ENCODE measurements around the gene DECR2.
"Not testable (repeated sequence)": the region's sequence is repeated elsewhere in the genome, so short reads cannot be mapped to it uniquely, and the experiment has no call there.

Gene DECR2

DNA sequence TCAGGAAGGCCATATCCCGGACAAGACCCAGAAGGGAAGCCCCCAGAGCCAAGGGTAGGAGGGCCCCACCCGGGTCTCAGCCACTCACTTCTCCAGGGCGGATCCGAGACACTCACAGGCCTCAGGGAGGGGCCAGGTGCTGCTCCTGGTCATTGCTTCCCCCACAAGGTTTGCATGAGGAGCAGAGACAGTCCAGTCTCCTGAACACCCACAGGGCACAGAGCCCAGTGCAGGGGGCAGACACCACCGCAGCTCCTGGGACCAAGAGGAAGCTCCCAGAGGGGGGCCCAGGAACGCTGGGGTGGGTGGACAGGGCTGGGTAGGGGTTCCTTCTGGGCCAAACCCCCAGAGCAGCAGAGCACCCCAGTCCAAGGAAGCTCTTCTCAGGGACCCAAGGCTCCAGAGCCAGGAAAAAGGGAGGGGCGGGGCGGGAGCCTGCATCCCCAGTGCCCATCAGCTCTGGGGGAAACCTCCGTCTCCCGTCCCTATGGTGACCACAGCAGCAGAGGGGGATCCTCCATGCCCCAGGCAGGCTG, 30.6 kb upstream of the DECR2 start:
- Mint-ChIP-seq H3K4me1 (peaks cover 9% of the 10 kb centered on the region), H3K4me3 (peak overlapping the region; percentile 93), H3K27ac (ENCODE audit: low read depth) (peak overlapping the region; percentile 79), H3K27me3 (no peaks in the 10 kb centered on the region), H3K9me3 (no peaks in the 10 kb centered on the region), H3K36me3 (ENCODE audit: insufficient read depth) (peaks cover 18% of the 10 kb centered on the region)
- ATAC-seq (replicated peaks; ENCODE audit: extremely low read depth, poor library complexity, severe bottlenecking) (no peak), DNase-seq (ENCODE audit: low spot score in 2 of 2) (no peak)

DNA sequence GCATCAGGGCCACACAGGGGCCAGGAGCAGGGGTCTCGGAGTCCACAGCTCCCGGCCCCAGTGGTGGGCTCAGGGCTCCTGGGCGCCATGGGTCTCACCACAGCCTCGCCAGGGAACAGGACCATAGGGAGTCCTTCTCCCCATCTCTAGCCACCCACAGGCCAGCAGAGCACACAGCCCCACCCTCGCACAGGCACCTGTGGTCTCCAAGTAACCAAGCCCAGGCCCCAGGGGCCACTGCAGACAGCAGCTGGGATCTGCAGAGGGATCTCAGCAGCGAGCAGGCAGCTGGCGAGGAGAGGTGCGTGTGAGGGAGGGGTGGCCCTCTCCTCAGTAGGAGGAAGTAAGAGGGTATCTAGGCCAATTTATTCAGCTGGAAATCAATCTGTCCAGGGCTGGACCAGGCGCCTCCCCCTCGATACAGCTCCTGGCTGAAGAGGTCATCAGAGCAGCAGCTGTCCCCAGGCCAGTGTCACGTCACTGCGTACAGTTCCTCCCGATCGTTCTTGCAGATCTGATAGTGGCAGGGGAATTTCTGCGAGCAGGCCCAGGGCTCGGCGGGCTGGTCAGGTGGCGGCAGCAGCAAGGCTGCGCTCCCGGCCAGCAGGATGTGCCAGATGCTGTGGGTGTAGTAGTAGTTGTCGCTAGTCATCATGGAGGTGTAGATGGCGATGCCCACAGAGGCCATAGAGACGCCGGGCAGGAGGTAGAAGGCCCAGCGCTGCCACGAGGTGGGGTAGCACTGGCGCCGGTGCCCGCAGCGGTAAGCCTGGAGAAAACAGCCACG, 30.0 kb upstream of the DECR2 start:
- H3K4me3 Mint-ChIP-seq = no peak overlapping the region
- peaks cover 18% of the 10 kb centered on the region for H3K36me3 Mint-ChIP-seq (ENCODE audit: insufficient read depth)
- ATAC-seq (replicated peaks; ENCODE audit: extremely low read depth, poor library complexity, severe bottlenecking) = no peak
- H3K4me1 Mint-ChIP-seq = peaks cover 9% of the 10 kb centered on the region
- DNase-seq (ENCODE audit: low spot score in 2 of 2) = no peak
- no peak overlapping the region for H3K27ac Mint-ChIP-seq (ENCODE audit: low read depth)
- H3K9me3 Mint-ChIP-seq = no peaks in the 10 kb centered on the region
- no peaks in the 10 kb centered on the region for H3K27me3 Mint-ChIP-seq

DNA sequence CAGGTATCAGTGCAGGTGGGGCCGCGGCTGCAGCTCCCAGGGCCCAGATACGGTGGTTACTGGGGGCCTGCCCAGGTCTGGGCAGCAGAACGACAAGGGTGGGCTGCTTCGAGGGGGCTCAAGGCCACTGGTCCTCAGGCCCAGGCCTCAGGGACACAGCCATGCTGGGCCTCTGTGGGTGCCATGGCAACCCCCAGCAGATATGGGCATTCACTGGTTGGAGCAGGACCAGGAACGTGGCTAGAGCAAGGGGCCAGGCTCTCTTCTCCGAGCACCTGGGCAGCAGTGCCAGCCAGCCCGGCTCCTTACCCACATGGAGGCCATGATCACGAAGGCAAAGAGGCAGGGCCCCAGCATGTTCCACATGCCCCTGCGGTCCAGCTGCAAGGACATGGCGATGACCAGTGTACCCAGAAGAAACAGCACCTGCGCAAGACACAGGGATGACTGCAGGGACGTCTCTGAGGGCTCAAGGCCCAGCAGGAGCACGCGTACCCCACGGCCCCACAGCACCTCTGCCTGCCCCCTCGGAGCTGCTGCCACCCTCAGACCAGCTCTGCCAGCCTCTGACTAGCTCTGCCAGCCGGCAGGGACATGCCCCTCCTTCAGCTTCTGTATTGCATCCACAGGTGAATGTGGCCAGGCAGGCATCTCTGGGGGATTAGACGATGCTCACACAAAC, 29.2 kb upstream of the DECR2 start:
- Mint-ChIP-seq H3K9me3 (no peaks in the 10 kb centered on the region), H3K4me3 (no peak overlapping the region), H3K36me3 (ENCODE audit: insufficient read depth) (peaks cover 19% of the 10 kb centered on the region), H3K27me3 (no peaks in the 10 kb centered on the region), H3K4me1 (peaks cover 9% of the 10 kb centered on the region), H3K27ac (ENCODE audit: low read depth) (no peak overlapping the region)
- no peak for DNase-seq (ENCODE audit: low spot score in 2 of 2)
- no peak for ATAC-seq (replicated peaks; ENCODE audit: extremely low read depth, poor library complexity, severe bottlenecking)

DNA sequence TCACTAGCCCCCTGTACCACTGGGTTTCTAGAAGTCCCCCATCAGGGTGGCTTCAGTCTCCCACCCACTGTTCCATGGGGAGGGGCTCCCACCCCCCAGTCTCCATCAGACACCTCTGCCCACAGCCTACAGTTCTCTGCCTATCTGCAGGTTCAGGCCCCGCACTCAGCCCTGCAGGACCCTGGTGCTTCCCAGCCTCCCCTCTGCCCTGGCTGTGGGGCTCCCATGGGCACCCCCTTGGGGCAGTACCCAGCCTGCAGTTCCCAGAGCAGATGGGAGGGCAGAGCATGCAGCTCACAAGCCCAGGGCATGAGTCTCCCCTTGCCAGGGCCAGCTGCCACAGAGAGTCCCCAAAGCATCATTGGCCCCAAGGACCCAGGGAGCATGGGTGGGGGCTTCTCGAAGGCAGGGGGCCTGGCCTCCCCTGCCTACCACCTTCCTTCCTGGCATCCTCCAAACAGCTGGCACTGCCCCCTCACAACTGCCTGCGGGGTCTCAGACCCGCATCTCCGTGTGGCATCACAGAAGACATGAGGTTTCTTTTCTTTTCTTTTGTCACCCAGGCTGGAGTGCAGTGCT, 28.6 kb upstream of the DECR2 start:
- Mint-ChIP-seq H3K4me1 (peaks cover 9% of the 10 kb centered on the region), H3K36me3 (ENCODE audit: insufficient read depth) (peaks cover 19% of the 10 kb centered on the region), H3K4me3 (no peak overlapping the region), H3K27ac (ENCODE audit: low read depth) (peak overlapping the region; percentile 69), H3K27me3 (no peaks in the 10 kb centered on the region), H3K9me3 (no peaks in the 10 kb centered on the region)
- DNase-seq (ENCODE audit: low spot score in 2 of 2) = no peak
- no peak for ATAC-seq (replicated peaks; ENCODE audit: extremely low read depth, poor library complexity, severe bottlenecking)

DNA sequence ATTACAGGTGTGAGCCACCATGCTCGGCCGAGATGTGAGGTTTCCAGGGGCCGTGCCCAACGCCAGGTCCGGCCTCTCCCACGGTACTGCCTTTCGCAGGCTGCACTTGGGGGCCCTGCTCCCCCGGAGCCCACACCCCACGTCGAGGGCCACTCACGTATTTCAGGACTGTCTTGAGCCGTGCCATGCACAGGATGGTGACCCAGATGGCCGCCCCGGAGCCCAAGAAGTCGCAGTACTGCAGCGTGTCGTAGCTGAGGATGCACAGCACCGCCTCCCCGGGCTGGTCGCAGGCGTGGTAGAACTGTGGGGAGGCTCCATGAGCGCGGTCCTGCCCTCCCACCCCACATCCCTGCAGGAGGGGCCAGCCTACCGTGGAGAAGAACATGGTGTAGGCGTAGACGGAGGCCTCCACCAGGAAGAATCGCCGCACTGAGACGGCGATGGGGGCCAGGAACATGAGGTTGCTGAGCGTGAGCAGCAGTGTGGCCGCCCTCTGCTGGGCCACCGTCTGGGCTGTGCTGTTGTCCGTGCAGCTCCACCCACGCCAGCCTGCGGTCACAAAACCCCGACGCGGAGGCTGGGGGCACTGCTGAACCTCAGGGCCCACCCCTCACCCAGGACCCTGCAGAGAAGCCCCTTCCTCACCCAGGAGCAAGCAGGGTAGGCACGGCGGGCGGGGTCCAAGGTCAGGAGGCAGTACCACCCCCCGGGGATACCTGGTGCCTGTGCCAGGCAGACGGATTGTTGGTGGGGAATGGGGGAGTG, 27.7 kb upstream of the DECR2 start:
- Mint-ChIP-seq H3K4me1 (peaks cover 9% of the 10 kb centered on the region), H3K27ac (ENCODE audit: low read depth) (peak overlapping the region; percentile 69), H3K36me3 (ENCODE audit: insufficient read depth) (peaks cover 14% of the 10 kb centered on the region), H3K27me3 (no peaks in the 10 kb centered on the region), H3K9me3 (no peaks in the 10 kb centered on the region), H3K4me3 (no peak overlapping the region)
- no peak for ATAC-seq (replicated peaks; ENCODE audit: extremely low read depth, poor library complexity, severe bottlenecking)
- no peak for DNase-seq (ENCODE audit: low spot score in 2 of 2)

DNA sequence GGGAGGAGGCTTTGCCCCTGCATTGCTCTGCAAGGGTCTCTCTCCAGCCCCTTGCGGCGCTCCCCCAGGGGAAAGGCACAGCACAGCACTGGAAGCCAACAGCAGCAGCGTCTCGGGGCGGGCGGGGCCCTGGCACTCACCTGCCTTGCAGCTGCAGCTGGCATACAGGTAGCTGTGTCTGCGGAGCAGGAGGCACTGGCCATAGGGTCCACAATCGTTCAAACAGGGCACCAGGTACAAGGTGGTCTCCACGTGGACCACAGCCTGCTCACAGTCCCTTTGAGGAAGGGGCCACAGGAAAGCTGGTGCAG, 27.1 kb upstream of the DECR2 start:
- Mint-ChIP-seq H3K27me3 (no peaks in the 10 kb centered on the region), H3K36me3 (ENCODE audit: insufficient read depth) (peaks cover 14% of the 10 kb centered on the region), H3K27ac (ENCODE audit: low read depth) (no peak overlapping the region), H3K4me3 (no peak overlapping the region), H3K9me3 (no peaks in the 10 kb centered on the region), H3K4me1 (peaks cover 9% of the 10 kb centered on the region)
- no peak for DNase-seq (ENCODE audit: low spot score in 2 of 2)
- no peak for ATAC-seq (replicated peaks; ENCODE audit: extremely low read depth, poor library complexity, severe bottlenecking)

DNA sequence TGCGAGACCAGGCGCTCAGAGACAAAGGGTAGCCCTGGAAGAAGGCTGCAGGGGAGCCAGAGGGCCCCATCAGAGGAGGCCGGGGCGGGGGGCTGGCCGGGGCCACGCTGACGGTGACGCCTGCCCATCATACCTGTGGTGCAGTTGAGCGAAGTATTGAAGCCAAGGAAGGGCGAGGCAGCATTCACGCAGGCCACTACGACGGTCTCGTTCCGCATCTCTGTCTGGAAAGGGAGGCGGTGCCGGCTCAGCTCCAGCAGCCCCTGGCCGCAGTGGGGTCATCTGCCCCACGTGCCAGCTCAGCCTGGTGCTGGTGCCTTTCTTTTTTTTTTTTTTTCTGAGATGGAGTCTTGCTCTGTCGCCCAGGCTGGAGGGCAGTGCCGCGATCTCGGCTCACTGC, 26.5 kb upstream of the DECR2 start:
- Mint-ChIP-seq H3K4me3 (no peak overlapping the region), H3K4me1 (peaks cover 13% of the 10 kb centered on the region)
- ATAC-seq (replicated peaks; ENCODE audit: extremely low read depth, poor library complexity, severe bottlenecking) = no peak

DNA sequence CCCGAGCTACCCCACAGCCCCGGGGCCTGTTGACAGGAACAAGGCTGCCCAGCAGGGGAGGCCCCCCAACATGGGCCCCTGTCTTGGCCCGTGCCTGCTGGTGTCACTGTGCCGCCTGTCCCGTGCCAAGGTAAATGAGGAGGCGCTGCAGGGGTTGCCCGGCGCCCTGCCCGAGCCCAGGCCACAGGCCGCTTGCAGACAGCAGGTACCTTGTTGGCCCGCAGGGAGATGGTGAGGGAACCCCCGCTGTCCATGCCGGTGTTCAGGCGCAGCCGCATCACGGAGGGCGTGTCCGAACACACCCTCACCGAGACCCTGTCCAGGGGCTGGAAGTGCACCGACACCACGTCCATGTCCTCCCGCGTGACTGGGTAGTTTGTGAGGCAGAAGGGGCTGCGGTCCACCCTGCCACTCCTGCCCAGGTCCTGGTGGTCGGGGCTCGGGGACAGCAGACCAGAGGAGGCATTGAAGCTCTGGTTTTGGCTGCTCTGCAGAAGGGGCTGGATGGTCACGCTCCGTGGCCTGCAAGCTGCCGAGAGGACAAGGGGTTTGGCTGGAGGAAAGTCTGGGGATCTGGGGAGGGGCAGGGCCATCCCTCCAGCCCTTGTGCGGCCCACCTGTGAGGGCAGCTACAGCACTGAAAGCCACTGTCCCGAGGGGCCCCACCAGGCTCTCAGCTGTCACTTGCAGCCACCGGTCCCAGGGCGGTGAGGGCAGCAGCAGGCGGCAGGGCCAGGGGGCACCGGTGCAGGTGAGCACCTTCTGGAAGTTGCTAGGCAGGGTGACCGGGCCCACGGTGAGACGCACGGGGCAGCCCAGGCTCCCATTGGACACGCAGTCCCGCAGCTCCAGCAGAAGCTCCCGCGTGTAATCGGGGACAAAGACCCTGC, 25.5 kb upstream of the DECR2 start:
- Mint-ChIP-seq H3K36me3 (ENCODE audit: insufficient read depth) (peaks cover 11% of the 10 kb centered on the region), H3K9me3 (no peaks in the 10 kb centered on the region), H3K4me1 (peaks cover 6% of the 10 kb centered on the region), H3K27me3 (no peaks in the 10 kb centered on the region), H3K27ac (ENCODE audit: low read depth) (no peak overlapping the region), H3K4me3 (no peak overlapping the region)
- DNase-seq (ENCODE audit: low spot score in 2 of 2) = no peak
- ATAC-seq (replicated peaks; ENCODE audit: extremely low read depth, poor library complexity, severe bottlenecking) = no peak

More for the DNA sequence above, 26.5 kb upstream of the DECR2 start:
- Mint-ChIP-seq H3K9me3 (no peaks in the 10 kb centered on the region), H3K27ac (ENCODE audit: low read depth) (no peak overlapping the region), H3K36me3 (ENCODE audit: insufficient read depth) (peaks cover 14% of the 10 kb centered on the region), H3K27me3 (no peaks in the 10 kb centered on the region)
- DNase-seq (ENCODE audit: low spot score in 2 of 2) = no peak

DNA sequence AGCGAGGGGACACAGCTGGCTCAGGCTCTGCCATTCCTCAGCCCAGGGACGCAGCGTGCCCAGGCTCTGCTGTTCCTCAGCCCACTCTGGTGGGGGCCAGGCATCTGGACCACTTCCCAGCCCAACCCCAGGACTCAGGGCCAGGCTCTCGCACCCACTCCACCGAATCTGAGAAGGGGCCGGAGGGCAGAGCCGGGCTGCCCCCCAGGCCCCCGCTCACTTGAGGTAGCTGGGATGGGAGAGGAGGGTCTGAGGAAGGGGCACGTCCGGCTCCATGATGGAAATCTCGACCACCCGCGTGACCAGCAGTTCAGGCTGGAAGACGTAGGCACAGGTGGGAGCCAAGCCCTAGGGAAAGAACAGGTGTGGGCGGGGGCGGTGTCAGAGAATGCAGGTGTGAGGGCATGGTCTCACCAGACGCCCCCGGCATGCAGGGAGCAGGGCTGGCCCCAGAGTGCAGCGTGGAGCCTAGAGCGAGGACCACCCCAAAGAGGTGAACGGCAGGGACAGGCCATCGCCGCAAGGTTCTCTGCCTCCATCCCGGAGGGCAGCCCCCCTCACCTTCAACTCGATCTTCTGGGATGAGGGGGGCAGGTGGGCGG, 24.8 kb upstream of the DECR2 start:
- peaks cover 10% of the 10 kb centered on the region for H3K36me3 Mint-ChIP-seq (ENCODE audit: insufficient read depth)
- no peak overlapping the region for H3K27ac Mint-ChIP-seq (ENCODE audit: low read depth)
- no peaks in the 10 kb centered on the region for H3K9me3 Mint-ChIP-seq
- ATAC-seq (replicated peaks; ENCODE audit: extremely low read depth, poor library complexity, severe bottlenecking) (no peak), DNase-seq (ENCODE audit: low spot score in 2 of 2) (no peak)
- H3K4me1 Mint-ChIP-seq = peaks cover 6% of the 10 kb centered on the region
- H3K27me3 Mint-ChIP-seq = no peaks in the 10 kb centered on the region
- no peak overlapping the region for H3K4me3 Mint-ChIP-seq

DNA sequence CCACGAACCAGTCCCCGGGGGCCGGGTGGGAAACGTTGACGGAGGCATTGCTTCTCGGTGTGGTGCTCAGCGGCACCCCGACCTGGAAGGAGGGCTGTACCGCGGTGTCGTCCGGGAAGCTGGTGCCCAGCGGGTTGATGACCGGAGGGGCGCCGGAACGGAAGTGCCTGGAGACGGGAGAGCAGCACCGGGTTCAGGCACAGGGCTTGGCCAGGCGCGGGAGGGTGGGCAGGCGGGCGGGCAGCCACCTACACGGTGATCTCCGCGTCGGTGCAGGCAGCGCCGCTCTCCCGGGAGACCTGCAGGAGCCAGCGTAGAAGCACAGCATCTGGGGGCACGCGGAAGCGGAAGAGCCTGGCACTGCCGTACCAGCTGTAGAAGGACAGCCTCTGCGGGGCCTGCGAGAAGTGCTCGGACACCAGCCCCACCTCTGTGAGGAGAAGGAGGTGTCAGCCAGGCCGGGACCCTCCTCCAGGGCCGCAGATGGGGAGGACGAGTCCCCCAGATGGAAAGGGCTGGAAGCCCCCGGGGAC, 24.2 kb upstream of the DECR2 start:
- Mint-ChIP-seq H3K4me3 (no peak overlapping the region), H3K4me1 (peaks cover 6% of the 10 kb centered on the region), H3K9me3 (no peaks in the 10 kb centered on the region), H3K27me3 (no peaks in the 10 kb centered on the region), H3K36me3 (ENCODE audit: insufficient read depth) (peaks cover 9% of the 10 kb centered on the region), H3K27ac (ENCODE audit: low read depth) (no peak overlapping the region)
- ATAC-seq (replicated peaks; ENCODE audit: extremely low read depth, poor library complexity, severe bottlenecking) (no peak), DNase-seq (ENCODE audit: low spot score in 2 of 2) (no peak)

DNA sequence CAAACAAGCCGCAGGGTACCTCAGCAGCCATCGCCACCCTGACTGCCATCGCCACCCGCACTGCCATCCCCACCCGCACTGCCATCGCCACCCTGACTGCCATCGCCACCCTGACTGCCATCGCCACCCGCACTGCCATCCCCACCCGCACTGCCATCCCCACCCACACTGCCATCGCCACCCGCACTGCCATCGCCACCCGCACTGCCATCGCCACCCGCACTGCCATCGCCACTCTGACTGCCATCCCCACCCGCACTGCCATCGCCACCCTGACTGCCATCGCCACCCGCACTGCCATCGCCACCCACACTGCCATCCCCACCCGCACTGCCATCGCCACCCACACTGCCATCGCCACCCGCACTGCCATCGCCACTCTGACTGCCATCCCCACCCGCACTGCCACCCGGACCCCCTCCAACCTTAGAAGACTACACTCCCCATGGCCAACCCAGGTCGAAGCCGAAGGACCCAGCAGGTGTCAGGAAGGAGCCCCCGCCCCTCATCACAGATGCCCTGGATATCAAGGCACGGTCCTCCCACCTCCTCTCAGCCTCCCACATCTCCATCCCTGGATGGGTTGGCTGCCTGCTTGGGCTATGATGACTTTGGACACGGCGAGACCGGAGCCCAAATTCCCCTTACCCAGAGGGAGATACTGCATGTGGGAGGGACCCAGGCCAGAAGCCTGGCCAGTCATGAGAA, 23.4 kb upstream of the DECR2 start:
- H3K4me1 Mint-ChIP-seq; H3K27ac Mint-ChIP-seq (ENCODE audit: low read depth); DNase-seq (ENCODE audit: low spot score in 2 of 2); ATAC-seq (replicated peaks; ENCODE audit: extremely low read depth, poor library complexity, severe bottlenecking); H3K27me3 Mint-ChIP-seq; H3K36me3 Mint-ChIP-seq (ENCODE audit: insufficient read depth); H3K9me3 Mint-ChIP-seq; H3K4me3 Mint-ChIP-seq: not testable (repeated sequence)
